NCI-H146 (cell line): ENCODE results near the gene TXK.

Experiments used
- DNase-seq: peaks from one replicate; lab custom pipeline; 2025; lab: John Stamatoyannopoulos, UW

The TXK gene

DNA sequence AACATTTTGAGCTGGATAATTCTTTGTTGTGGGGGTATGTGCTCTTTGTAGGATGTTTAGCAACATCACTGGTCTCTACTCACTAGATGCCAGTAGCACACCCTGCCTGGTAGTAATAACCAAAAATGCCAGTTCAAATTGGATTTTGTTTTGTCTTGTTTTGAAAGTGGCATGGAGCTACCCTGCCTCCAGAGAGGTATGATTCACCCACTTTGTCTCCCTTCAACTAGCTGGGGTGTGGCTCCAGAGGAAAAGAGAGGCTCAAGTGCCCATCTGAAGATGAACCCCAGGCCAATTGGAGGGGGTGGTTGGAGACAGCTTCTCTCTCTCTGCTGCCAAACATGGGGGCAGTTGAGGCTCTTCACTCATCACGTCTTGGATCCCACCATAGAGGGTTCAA lies 83.0 kb downstream of the TXK start:
- DNase-seq = no peak

DNA sequence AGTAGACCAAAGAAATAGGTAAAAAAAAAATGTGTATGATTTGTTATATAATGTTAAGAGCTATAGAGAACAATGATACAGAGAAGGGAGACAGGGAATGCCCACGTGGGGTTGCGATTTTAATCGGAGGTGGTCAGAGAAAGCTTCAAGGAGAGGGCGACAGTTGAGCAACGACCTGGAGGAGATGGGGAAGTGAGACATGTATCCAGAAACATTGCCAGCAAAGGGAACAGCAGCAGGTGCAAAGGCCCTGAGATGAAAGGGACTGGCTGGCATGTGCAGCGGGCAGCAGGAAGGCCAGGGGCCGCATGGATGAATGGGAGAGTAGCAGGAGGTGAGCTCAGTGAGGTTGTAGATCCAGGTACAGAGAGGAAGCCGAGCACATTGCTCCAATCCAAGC lies 84.6 kb downstream of the TXK start:
- no peak for DNase-seq

DNA sequence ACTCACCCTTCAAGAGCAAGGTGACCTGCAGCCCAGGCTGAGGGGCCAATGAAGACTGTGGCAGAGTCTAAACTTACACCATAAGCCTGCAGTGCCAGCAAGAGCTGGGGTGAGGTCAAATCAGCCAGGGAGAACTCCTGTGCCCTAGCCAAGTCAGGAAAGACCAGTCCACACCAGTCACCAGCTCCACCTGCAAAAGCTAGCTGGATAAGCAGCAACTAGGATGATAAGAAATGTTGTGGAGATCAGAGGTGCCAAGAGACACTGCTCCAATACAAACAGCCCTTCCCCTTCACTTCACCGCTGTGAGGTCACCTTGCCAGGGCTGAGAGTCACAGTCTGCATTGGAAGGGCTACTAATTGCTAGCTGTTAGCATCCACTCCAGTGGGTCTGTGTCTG lies 86.2 kb downstream of the TXK start:
- no peak for DNase-seq

DNA sequence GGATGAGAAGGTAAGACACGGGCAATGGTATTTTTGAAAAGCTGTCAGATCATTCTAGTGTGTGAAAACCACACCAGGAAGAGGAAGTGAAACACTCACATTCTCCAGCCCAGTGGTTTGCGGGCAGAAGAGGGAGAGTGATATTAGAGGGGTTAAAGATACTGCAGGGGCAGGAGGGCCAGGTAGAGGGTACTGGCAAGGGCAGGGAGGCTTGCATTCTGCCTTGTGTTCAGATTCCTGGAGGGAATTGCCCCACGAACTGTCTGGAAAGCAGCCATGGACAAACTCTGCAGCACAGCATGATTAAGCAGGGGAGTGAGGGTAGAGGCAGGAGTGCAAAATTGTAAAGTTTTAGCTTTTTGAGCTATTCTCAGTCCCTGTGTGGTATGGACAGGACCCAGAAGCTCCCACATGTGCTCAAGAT lies 86.6 kb downstream of the TXK start:
- DNase-seq = no peak

DNA sequence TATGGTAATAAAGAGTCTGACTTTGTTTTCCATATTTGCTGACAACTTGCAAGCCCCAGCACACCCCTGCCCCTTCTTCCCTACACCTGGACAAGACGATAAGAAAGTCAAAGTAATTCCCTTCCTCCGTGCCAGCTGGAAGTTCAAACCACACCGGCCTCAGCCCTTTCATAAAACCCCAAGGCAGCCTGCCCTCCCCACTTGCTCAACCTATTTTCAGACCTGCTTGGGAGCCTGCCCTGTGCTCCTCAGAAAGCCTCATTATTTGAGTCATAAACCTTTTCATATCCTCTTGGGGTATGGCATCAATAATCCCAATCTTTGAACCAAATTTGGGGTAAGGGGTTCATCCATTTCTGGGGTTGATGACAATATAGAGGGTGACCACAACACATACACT lies 88.0 kb downstream of the TXK start:
- DNase-seq = no peak

DNA sequence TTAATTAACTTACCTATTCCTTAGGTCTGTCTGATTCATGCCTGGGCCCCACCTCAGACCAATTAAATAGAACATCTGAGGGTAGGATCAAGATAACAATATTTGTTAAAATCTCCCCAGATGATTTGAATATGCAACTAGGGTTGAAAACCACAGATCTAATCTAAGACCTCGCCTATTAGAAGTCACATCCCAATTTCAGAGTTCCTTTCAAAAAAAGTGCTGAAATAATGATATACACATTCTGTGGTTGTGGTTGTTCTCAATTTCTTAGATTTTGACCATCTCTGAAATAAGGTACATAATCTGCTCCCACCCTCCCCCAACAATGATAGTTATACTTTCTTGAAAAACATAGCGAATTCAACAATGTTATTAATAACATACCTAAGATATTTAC lies 89.8 kb downstream of the TXK start:
- no peak for DNase-seq

DNA sequence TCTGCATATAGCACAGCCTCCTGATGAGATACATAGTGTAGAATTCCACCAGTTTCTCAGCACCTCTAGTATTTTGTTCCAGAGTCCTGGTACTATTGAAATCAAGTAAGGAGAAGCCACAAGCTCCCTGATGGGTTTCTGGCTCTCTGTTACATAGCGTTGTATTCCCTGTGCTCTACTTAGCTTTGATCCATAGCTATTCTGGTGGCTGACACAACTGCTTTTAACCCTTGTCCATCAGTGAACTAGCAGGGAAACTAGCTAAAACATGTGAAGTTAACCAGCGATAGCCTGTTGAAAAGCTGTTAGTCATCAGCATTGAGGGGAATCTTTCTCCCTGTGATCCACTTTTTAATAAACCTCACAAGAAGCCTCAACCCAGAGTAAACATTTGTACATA lies 90.5 kb downstream of the TXK start:
- DNase-seq = no peak

DNA sequence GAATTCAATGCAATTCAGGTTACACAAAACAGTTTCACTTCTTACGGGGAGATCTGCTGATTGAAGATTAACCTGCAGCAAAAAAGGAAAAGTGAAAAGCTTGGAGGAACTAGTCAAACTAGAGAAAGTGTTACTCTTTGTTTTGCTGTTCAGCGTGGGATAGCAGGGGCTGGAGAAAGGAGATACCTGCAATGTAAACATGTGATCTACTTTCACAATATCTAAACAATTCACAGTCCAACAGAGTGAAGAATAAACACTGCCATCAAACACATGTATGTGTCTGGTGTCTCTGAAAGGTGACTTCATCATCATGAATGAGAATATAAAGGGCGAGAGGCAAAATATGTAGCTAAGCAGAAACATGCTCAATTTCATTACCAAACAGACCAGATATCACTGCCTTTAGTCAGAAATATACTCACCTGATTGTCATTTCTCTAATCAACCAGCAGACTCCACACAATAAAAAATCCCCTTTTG lies 91.0 kb downstream of the TXK start:
- no peak for DNase-seq

DNA sequence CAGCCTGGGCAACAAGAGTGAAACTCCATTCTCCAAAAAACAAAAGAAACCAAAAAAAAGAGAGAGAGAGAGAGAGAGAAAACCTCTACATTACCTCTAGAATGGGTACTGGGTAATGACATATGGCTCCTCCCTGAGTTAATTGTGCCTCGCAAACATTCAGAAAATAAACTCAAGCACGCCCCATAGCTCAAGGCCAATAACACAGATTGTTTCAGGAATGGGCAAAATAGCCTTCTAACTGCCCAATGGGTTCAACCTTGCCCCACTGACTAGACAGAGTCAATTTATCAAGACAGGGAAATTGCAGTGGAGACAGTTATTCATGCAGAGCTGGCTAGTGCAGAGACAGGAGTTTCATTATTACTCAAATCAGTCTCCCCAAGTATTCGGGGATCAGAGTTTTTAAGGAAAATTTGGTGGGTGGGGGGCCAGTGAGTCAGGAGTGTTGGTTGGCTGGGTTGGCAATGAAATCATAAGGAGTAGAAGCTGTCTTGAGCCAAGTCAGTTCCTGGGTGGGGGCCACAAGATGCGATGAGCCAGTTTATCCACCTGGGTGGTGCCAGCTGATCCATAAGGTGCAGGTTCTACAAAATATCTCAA lies 92.4 kb downstream of the TXK start:
- DNase-seq = no peak

DNA sequence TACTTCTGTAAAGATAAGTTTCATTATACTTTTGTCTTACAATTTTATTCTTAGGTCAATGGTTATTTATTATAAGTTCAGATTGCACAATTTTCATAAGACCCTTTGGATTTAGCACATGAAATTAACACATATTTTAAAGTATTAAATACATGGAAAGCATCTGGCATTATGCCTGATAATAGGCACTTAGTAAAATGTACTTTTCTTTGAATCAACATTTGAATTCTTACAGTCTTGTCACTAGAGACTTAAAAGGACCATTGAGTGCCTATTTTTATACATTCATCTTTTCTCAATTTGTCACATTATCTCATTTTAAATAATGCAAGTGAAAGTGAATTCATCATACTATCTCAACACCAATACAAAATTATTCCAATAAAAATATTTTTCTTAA lies 94.5 kb downstream of the TXK start:
- DNase-seq = no peak

DNA sequence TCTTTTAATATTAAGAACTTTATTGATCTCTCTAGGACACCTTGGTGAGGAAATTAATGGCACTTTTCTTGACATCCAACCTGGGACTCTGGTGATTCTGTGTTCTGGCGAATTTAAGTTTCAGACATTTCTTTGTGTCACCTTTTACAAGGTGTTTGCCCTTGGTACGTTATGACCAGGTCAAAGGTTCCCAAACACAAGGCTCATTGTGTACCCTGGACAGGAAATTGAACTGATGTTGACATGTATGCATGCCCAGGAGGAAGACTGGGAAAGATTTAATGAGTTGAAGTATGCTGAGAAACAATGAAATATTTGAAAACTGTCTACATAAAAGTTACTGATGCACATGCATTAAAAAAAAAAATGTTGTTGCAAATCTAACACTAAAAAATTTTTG lies 95.4 kb downstream of the TXK start:
- no peak for DNase-seq

DNA sequence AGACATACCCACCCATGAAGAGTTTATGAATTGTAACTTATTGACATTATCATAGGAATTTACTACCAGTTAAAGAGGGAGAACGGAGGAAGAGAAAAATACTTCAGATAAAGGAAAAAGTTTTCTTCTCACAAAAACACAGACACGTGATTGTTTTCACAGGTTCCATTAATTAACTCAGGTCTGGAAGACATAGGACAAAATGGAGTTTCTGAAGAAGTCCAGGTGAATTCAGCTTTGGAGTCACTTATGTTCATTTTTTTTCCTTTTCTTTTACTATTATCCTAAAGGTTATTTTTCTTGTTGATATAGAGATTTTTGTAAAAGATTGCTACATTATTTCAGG lies 97.0 kb downstream of the TXK start:
- DNase-seq = no peak

DNA sequence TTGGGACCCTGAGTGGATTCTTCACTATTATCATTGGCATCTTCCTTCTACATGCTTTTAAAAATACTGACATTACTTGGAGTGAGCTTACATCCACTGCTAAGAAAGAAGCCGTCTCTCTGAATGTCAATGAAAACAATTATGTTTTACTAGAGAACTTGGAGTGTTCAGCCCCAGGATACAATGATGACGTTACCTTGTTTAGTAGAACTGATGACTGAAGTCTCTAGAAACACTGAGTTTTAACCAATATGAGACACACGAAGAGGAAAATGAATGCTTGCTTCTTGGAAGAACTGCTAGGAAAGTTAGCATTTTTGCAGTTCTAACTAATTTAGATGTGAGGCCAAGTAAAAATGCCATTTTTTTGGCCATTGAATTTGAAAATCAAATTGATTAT lies 98.1 kb downstream of the TXK start:
- DNase-seq = no peak

DNA sequence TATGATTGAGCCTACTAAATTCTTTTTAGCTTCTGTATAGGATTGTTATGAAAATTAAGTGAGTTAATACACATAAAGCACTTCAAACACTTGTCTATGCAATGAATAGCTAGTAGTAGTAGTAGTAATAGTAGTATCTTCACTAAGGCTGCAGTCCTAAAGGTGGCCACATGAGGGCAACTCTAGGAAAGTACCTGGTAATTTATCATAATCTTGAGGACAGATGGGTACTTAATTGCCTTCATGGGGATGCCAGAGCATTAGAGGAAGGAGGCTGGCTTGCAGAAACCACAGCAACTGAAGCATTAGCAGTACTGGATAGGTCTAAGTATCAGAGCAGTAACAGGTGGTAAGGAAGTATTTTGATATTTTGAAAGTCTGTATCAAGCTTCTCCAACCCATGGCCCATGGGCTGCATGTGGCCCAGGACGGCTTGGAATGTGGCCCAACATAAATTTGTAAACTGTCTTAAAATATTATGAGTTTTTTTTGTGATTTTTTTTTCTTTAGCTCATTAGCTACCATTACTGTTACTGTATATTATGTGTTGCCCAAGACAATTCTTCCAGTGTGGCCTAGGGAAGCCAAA lies 100.1 kb downstream of the TXK start:
- peak; percentile 13 for DNase-seq

DNA sequence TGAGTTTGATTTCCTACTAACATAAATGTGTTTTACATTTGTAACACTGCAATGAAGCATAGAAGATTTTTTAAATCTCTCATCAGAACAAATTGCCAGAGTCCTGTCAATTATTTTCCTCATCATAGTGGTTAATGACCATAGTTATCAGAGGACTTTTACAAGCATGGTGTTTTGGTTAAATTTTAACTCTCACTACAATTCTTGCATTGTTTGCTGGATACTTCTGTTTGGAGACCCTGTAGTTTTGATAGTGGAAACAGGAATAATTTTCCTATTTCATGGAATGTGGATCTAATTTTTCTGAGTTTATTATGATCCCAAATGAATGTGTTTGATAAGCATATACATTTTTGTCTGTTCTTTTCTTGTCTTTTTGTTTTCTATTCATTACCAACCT lies 100.6 kb downstream of the TXK start:
- no peak for DNase-seq

DNA sequence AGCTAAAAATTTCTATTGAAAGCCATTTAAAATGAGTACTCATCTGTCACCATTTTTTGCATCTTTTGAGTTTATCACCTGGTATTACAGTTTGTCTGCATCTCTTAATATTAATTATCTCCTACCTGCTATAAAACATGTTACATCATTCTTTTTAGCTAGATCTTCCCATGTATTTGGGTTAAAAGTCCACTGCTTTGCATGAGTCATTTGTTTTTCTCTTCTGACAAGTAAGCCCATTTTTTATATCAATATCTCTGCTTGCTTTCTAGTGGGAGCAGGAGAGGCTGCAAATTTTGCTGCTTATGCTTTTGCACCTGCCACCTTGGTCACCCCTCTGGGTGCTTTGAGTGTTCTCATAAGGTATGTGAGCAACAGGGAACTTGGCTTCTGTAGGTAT lies 101.3 kb downstream of the TXK start:
- DNase-seq = no peak

DNA sequence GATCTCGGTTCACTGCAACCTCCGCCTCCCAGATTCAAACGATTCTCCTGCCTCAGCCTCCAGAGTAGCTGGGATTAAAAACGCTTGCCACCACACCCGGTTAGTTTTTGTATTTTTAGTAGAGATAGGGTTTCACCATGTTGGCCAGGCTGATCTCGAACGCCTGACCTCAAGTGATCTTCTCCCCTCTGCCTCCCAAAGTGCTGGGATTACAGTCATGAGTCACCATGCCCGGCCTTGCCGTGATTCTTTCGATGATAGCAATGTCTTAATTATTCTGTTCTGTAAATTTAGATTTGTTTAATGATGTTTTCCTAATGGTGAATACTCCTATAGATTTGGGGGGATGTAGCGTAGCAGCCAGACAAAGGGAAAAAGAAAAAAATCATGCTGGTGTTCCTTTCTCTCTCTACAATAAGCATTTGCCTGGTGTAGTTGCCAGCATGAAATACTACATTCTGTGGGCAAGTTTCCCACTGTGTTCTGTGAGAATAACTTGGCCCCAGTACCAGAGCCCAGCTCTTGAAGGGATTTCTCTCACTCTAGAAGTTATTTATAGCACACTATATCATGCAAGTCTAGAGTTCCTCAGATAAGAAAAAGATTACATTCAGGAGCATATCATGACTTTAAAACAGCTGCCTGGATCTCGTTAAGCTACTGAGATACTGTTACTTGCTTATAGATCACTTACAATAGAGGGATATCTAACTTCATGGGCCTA lies 102.1 kb downstream of the TXK start:
- no peak for DNase-seq

DNA sequence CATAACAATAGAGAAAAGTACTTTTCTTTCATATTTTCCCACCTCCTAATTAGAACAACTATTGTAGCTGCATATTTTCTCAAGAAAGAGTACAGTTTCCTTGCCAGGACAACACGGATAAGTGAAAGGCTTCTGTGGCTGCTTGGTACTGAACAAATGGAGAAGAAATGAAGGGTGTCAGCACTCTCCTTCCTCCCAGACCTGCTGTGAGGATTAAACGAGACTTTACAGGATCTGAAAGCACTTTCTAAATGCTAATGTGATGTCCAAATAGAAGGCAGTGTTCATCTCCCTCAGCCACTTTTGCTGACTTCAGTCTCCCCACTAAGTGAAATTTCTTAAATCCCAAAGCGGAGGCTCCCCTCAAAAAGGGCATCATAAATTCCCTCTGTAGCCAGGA lies 103.6 kb downstream of the TXK start:
- no peak for DNase-seq

DNA sequence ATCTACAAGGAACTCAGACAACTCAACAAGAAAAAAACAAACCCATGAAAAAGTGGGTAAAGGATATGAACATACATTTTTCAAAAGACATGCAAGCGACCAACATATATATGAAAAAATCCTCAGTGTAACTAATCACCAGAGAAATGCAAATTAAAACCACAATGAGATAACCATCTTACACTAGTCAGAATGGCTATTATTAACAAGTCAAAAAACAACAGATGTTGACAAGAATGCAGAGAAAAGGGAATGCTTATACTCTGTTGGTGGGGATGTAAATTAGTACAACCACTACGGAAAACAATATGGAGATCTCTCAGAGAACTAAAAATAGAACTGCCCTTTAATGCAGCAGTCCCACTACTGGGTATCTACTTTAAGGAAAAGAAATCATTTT lies 105.4 kb downstream of the TXK start:
- no peak for DNase-seq

DNA sequence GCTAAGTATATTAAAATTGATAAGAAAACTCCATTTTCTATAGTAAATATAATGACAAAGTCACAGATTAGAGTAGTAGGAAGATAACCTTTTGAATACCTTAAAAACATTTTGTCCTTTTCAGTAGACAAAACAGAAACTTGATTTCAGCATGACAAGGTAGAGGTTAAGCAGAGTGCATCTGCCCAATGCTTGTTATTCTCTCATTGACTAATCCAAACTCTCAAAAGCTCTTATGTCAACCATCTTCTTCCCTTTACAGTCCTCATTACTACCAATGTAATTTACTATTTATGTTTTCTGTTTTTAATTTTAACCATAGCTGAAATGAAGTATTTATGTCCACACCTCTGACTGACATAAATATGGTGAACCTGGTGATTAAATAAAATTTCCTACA lies 106.4 kb downstream of the TXK start:
- DNase-seq = no peak

DNA sequence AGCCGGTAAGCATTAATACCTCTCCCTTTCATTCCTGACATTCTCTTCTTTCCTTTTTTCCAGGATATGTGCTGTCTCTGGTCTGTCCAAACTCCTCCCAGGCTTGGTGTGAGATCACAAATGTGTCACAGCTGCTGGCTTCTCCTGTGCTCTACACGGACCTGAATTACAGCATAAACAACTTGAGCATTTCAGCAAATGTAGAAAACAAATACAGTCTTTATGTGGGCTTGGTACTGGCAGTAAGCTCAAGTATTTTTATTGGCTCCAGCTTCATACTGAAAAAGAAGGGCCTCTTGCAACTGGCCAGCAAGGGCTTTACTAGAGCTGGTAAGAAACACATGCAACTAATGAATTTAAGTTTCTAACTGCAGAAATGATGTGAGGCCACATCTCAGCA lies 109.0 kb downstream of the TXK start:
- no peak for DNase-seq

DNA sequence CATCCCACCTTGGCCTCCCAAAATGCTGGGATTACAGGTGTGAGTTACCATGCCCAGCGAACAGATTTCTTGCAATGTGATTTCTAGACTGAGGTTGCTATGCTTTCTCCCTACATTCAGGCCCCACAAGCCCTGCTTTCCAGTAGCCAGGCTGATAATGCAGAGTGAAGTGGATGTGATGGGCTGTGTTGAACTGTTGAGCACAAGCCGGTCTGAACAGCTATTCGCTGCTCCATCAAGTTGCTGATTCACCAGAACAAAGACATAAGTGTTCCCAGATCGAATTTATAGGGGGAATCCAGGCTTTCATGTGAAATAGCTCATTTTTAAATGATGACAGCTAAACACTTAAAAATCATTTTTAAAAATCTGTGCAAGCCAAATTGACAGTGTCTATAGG lies 109.5 kb downstream of the TXK start:
- no peak for DNase-seq

DNA sequence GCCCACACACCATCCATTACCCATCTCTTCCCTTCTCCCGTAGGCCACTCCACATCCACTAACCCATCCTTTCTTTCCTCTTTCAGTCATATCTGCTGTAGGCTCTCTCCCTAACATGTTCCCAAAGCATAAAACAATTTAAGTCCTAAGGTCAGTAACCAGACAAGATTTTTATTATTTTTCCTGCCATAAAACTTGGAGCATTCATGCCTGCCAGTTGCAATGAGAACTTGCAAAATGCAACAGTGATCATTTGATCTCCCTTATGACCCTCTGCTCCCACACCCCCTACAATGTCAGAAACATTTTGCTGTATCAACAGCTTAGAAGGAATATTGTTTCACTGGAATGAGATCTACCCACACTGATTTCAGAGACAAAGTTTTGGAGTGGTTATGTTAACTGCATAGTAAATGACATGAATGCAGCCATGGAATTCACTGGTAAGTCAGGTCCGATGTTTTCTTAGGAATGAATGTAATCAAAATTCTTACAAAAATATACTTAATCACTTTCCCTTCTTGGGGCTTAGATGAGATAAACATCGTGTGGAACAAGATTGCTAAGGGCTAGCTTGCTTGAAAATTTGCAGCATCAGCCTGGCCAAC lies 111.8 kb downstream of the TXK start:
- no peak for DNase-seq
